B cell (primary cell): Measurements from ENCODE around the gene TBC1D22A. TPM values are rescaled to one million over a fixed set of nuclear protein-coding genes. Genes with fewer than 3 reads are reported as not detected.

Experiments
- ATAC-seq: fragments of 200-7000 bp; cut with Tn5 transposase; one replicate; pipeline ENCODE4 v1.10.0; 2021; ENCODE audit warnings: low read depth, mild to moderate bottlenecking, moderate number of reproducible peaks, moderate library complexity
- CTCF ChIA-PET: fragments of 350-600 bp; sonication (Branson Sonifier 250); formaldehyde crosslinking; loops from one replicate; lab custom pipeline; 2021; ENCODE audit warnings: antibody characterized with exemption, inconsistent platforms; lab: Charles Lee
- POLR2A ChIA-PET: fragments of 350-600 bp; sonication (Branson Sonifier 250); formaldehyde crosslinking; loops from one replicate; lab custom pipeline; 2021; ENCODE audit warnings: antibody characterized with exemption; lab: Charles Lee
- DNase-seq: peaks from one replicate; pipeline ENCODE4 v3.0.0; 2013
- H2AFZ ChIP-seq: 2 replicates; pipeline ENCODE4 v1.6.1; 2012; ENCODE audit warnings: mild to moderate bottlenecking, low read depth, low read length; ENCODE audit not compliant: insufficient read depth, poor library complexity, severe bottlenecking
- H3K27ac ChIP-seq, 2 donors: 1 replicate in 1 of 2; 2 replicates in 1 of 2; pipeline ENCODE4 v1.5.1; 2012 to 2013; ENCODE audit warnings: low read length in 2 of 2, mild to moderate bottlenecking in 2 of 2, moderate library complexity in 1 of 2
- H3K27me3 ChIP-seq, 4 experiments: fragments of 200-600 bp in 1 of 4; sonication (generic) in 1 of 4; replicated peaks in 1 of 4; 1 replicate in 2 of 4; 2 replicates in 2 of 4; pipeline versions ENCODE4 v1.6.1 to v1.7.0; 2013 to 2016; ENCODE audit warnings: low read length in 3 of 4, mild to moderate bottlenecking in 2 of 4, mixed read lengths in 1 of 4, moderate library complexity in 1 of 4; ENCODE audit not compliant: insufficient read depth in 4 of 4, control insufficient read depth in 3 of 4; ENCODE audit errors: control extremely low read depth in 1 of 4
- H3K36me3 ChIP-seq, 2 experiments: replicated peaks in 1 of 2; 1 replicate in 1 of 2; 2 replicates in 1 of 2; pipeline versions ENCODE4 v1.6.1 to v1.7.1; 2013; ENCODE audit warnings: low read length in 1 of 2; ENCODE audit not compliant: insufficient read depth in 2 of 2, control insufficient read depth in 1 of 2; ENCODE audit errors: control extremely low read depth in 1 of 2, extremely low read depth in 1 of 2
- H3K4me1 ChIP-seq, 2 donors: fragments of 200-600 bp in 1 of 2; sonication (generic) in 1 of 2; 1 replicate in 1 of 2; 2 replicates in 1 of 2; pipeline versions ENCODE4 v1.5.1 to v1.6.1; 2013 to 2017; ENCODE audit warnings: low read length in 2 of 2; ENCODE audit not compliant: control insufficient read depth in 2 of 2, insufficient read depth in 2 of 2
- H3K4me2 ChIP-seq: replicated peaks from 2 replicates; pipeline ENCODE3; 2012; ENCODE audit warnings: mild to moderate bottlenecking, low read depth, low read length; ENCODE audit not compliant: poor library complexity, severe bottlenecking
- H3K4me3 ChIP-seq, 5 experiments: fragments of 200-600 bp in 1 of 5; sonication (generic) in 1 of 5; 1 replicate in 3 of 5; 2 replicates in 2 of 5; pipeline versions ENCODE4 v1.5.1 to v1.7.0; 2011 to 2016; ENCODE audit warnings: low read length in 4 of 5, mild to moderate bottlenecking in 4 of 5, low read depth in 2 of 5, control low read depth in 1 of 5, moderate library complexity in 1 of 5; ENCODE audit not compliant: insufficient read depth in 1 of 5; ENCODE audit errors: control extremely low read depth in 1 of 5, extremely low read depth in 1 of 5
- H3K79me2 ChIP-seq: fragments of 200-600 bp; sonication (generic); one replicate; pipeline ENCODE4 v1.6.0; 2016; ENCODE audit warnings: low read length; ENCODE audit not compliant: control insufficient read depth, insufficient read depth
- H3K9ac ChIP-seq: fragments of 200-600 bp; sonication (generic); 2 replicates; pipeline ENCODE4 v1.6.1; 2017; ENCODE audit warnings: mild to moderate bottlenecking, low read length, moderate library complexity
- H3K9me3 ChIP-seq, 3 donors: one replicate each; pipeline versions ENCODE4 v1.6.1 to v1.7.1; 2013; ENCODE audit warnings: low read length in 2 of 3; ENCODE audit not compliant: control insufficient read depth in 2 of 3, insufficient read depth in 1 of 3; ENCODE audit errors: control extremely low read depth in 1 of 3
- H4K20me1 ChIP-seq: 2 replicates; pipeline ENCODE4 v1.6.0; 2012; ENCODE audit warnings: mild to moderate bottlenecking, low read length; ENCODE audit not compliant: insufficient read depth, control insufficient read depth, poor library complexity, severe bottlenecking
- H3K27ac Mint-ChIP-seq: one replicate; pipeline ENCODE4 v1.8.0; 2021; ENCODE audit warnings: mixed read lengths
- H3K27me3 Mint-ChIP-seq: one replicate; pipeline ENCODE4 v1.8.0; 2021; ENCODE audit warnings: mixed read lengths
- H3K4me1 Mint-ChIP-seq: one replicate; pipeline ENCODE4 v1.8.0; 2021; ENCODE audit warnings: mixed read lengths
- H3K4me3 Mint-ChIP-seq: one replicate; pipeline ENCODE4 v1.8.0; 2021; ENCODE audit warnings: mixed read lengths
- H3K9me3 Mint-ChIP-seq: one replicate; pipeline ENCODE4 v1.8.0; 2022; ENCODE audit warnings: mixed read lengths; ENCODE audit not compliant: insufficient read depth
- EZH2 ChIP-seq: IDR thresholded peaks from 2 replicates; pipeline ENCODE4 v1.6.1; 2012; ENCODE audit warnings: borderline replicate concordance, low read depth, mild to moderate bottlenecking, moderate library complexity, low read length; ENCODE audit not compliant: insufficient read depth, poor library complexity, severe bottlenecking
- WGBS: methylation state at CpG from one replicate; pipeline ENCODE4 v1.1.5; 2013; ENCODE audit warnings: missing lambda C conversion rate; ENCODE audit not compliant: insufficient coverage; 5-methylcytosine and 5-hydroxymethylcytosine counted together
- intact Hi-C: fragments of 100-400 bp; cut with micrococcal nuclease; formaldehyde crosslinking; loops from one replicate; pipeline ENCODE4 v1.10.0; 2022
- polyA plus RNA-seq: library from polyadenylated mRNA; depleted of rRNA; stranded (reverse); fragments of >200 nt; gene quantifications from 2 replicates; pipeline ENCODE4 v1.2.3, GENCODE V29; 2012
- total RNA-seq, 2 donors: library from RNA; stranded (reverse); fragments of 120-200 nt in 1 of 2; gene quantifications; 1 replicate in 1 of 2; 2 replicates in 1 of 2; pipeline versions ENCODE4 v1.2.3 to v1.2.4, GENCODE V29; 2013 to 2022
- TF ChIP-seq, protein P1 (sequence below): fragments of 200-600 bp; IDR thresholded peaks from one replicate; pipeline ENCODE4 v1.8.0; 2022; ENCODE audit warnings: antibody characterized with exemption, mild to moderate bottlenecking

The TBC1D22A gene
- total and polyA plus RNA-seq, 2 donors (not counting 1 experiment from before 2014, with no cell fraction given) = 73.8 to 128 TPM

- Mint-ChIP-seq H3K4me1 (peaks cover 39% of the 10 kb centered on the region), H3K9me3 (no peaks in the 10 kb centered on the region), H3K27me3 (no peaks in the 10 kb centered on the region), H3K27ac (no peak overlapping the region), H3K4me3 (no peak overlapping the region)
- CTCF ChIA-PET = interaction anchor here (0.6 kb wide), 1 partner anchor 294 kb away, joined by 3 read pairs; no protein-coding TSS in a partner anchor
- H3K9me3 ChIP-seq = peaks cover 0 to 4% (median 0%) of the 10 kb centered on the region in 3 donors
- peaks cover 11 to 17% of the 10 kb centered on the region in 2 donors for H3K4me1 ChIP-seq
- 96% methylated on average over 4 of the region's 9 CpGs for WGBS
- H3K27ac ChIP-seq = no peak overlapping the region
- TF ChIP-seq, protein P1, sequence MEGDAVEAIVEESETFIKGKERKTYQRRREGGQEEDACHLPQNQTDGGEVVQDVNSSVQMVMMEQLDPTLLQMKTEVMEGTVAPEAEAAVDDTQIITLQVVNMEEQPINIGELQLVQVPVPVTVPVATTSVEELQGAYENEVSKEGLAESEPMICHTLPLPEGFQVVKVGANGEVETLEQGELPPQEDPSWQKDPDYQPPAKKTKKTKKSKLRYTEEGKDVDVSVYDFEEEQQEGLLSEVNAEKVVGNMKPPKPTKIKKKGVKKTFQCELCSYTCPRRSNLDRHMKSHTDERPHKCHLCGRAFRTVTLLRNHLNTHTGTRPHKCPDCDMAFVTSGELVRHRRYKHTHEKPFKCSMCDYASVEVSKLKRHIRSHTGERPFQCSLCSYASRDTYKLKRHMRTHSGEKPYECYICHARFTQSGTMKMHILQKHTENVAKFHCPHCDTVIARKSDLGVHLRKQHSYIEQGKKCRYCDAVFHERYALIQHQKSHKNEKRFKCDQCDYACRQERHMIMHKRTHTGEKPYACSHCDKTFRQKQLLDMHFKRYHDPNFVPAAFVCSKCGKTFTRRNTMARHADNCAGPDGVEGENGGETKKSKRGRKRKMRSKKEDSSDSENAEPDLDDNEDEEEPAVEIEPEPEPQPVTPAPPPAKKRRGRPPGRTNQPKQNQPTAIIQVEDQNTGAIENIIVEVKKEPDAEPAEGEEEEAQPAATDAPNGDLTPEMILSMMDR = no peak
- no peak for TF ChIP-seq EZH2
- H4K20me1 ChIP-seq = peaks cover 86% of the 10 kb centered on the region
- DNase-seq (no peak), ATAC-seq (no peak)
- H3K4me3 ChIP-seq = no peak overlapping the region
- H3K36me3 ChIP-seq = peaks cover 0 to 32% of the 10 kb centered on the region in 2 experiments
- H3K9ac ChIP-seq = no peak overlapping the region
- H3K4me2 ChIP-seq = no peak overlapping the region
- intact Hi-C loops = no loop called here
- POLR2A ChIA-PET = no interaction called here
- H3K79me2 ChIP-seq = peaks cover 85% of the 10 kb centered on the region
- no peaks in the 10 kb centered on the region for H3K27me3 ChIP-seq
- no peak overlapping the region for H2AFZ ChIP-seq
Measured at GRCh38 chr22:46857142-46857884, 94.9 kb downstream of the TBC1D22A start.

DNA sequence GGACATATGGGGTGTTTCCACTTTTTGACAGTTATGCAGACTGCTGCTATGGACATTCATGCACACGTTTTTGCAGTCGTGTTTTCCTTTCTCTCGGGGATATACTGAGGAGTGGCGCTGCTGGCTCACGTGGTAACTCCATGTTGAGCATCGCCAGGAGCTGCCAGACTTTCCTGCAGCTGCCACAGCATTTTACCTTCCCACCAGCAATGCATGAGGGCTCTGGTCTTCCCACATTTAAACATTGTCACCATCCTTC, 95.4 kb downstream of the TBC1D22A start:
- Mint-ChIP-seq H3K27ac (no peak overlapping the region), H3K9me3 (no peaks in the 10 kb centered on the region), H3K4me3 (no peak overlapping the region), H3K4me1 (peaks cover 41% of the 10 kb centered on the region), H3K27me3 (no peaks in the 10 kb centered on the region)
- no peak for TF ChIP-seq EZH2
- TF ChIP-seq, protein P1 = no peak
- Histone ChIP-seq H4K20me1 (peaks cover 86% of the 10 kb centered on the region), H3K9ac (no peak overlapping the region), H3K27me3 (no peaks in the 10 kb centered on the region), H3K36me3 (peaks cover 0 to 27% of the 10 kb centered on the region in 2 experiments), H2AFZ (no peak overlapping the region), H3K27ac (no peak overlapping the region), H3K4me3 (no peak overlapping the region), H3K79me2 (peaks cover 85% of the 10 kb centered on the region), H3K4me1 (peaks cover 16 to 22% of the 10 kb centered on the region in 2 donors), H3K9me3 (peaks cover 0 to 4% (median 0%) of the 10 kb centered on the region in 3 donors), H3K4me2 (no peak overlapping the region)
- intact Hi-C loops = no loop called here
- POLR2A ChIA-PET = no interaction called here
- ATAC-seq = no peak
- CTCF ChIA-PET = no interaction called here
- no peak for DNase-seq
- 90% methylated on average over 6 of the region's 6 CpGs for WGBS
